AG09309 (cell line): ENCODE measurements around the gene UTP4.

Source experiments
- DNase-seq: peaks from one replicate; pipeline ENCODE4 v3.0.0-alpha.2; 2010; ENCODE audit warnings: low read depth
- H3K4me3 ChIP-seq: 2 replicates; pipeline ENCODE4 v1.5.1; 2011; ENCODE audit warnings: mild to moderate bottlenecking, low read depth, low read length, moderate library complexity; ENCODE audit not compliant: control insufficient read depth
- CTCF ChIP-seq: IDR thresholded peaks from 2 replicates; pipeline ENCODE4 v1.5.1; 2011; ENCODE audit warnings: mild to moderate bottlenecking, low read depth, low read length, inconsistent platforms; ENCODE audit not compliant: insufficient read depth, control insufficient read depth; ENCODE audit errors: missing control alignments

Gene UTP4

GRCh38 chr16:69132424-69133252 lies at the start of gene UTP4, which contains the start of gene CHTF8:
UTP4 (plus strand) TSS chr16:69132649; CDS start chr16:69133460, 811 bp downstream.
CHTF8 (minus strand) TSS chr16:69132588; CDS start chr16:69121458, 11,130 bp downstream.
- DNase-seq = peak; percentile 13
- no peak for TF ChIP-seq CTCF
- peak within 1 kb of the TSS; percentile 100 for H3K4me3 ChIP-seq

GRCh38 chr16:69083306-69083941 lies 49.0 kb upstream of the UTP4 start:
- no peak for DNase-seq
- peak; percentile 5 for TF ChIP-seq CTCF
- H3K4me3 ChIP-seq = no peak overlapping the region

- H3K4me3 ChIP-seq = no peak overlapping the region
- TF ChIP-seq CTCF = no peak
- DNase-seq = no peak
Measured at GRCh38 chr16:69084289-69084688, 48.2 kb upstream of the UTP4 start.

GRCh38 chr16:69085032-69085695 lies 47.3 kb upstream of the UTP4 start:
- no peak for DNase-seq
- TF ChIP-seq CTCF = no peak

GRCh38 chr16:69087161-69087581 lies 45.3 kb upstream of the UTP4 start:
- DNase-seq = no peak
- TF ChIP-seq CTCF = no peak
- H3K4me3 ChIP-seq = no peak overlapping the region

More at GRCh38 chr16:69085032-69085695, 47.3 kb upstream of the UTP4 start:
- no peak overlapping the region for H3K4me3 ChIP-seq

- H3K4me3 ChIP-seq = no peak overlapping the region
- DNase-seq = no peak
- TF ChIP-seq CTCF = no peak
Measured at GRCh38 chr16:69088684-69089083, 43.8 kb upstream of the UTP4 start.
